HG02840 (cell line): ENCODE results near the gene TBC1D30.
A peak's percentile ranks its signal among the peaks of the same experiment; 100 is the strongest.
"Not testable (repeated sequence)": the region's sequence is repeated elsewhere in the genome, so short reads cannot be mapped to it uniquely, and the experiment has no call there.

Experiments used
- ATAC-seq: cut with Tn5 transposase; IDR thresholded peaks from one replicate; pipeline ENCODE4 v1.9.1; 2021; ENCODE audit warnings: mild to moderate bottlenecking, moderate library complexity, moderate number of reproducible peaks; ENCODE audit not compliant: unreplicated experiment, low FRiP score

Gene TBC1D30, protein sequence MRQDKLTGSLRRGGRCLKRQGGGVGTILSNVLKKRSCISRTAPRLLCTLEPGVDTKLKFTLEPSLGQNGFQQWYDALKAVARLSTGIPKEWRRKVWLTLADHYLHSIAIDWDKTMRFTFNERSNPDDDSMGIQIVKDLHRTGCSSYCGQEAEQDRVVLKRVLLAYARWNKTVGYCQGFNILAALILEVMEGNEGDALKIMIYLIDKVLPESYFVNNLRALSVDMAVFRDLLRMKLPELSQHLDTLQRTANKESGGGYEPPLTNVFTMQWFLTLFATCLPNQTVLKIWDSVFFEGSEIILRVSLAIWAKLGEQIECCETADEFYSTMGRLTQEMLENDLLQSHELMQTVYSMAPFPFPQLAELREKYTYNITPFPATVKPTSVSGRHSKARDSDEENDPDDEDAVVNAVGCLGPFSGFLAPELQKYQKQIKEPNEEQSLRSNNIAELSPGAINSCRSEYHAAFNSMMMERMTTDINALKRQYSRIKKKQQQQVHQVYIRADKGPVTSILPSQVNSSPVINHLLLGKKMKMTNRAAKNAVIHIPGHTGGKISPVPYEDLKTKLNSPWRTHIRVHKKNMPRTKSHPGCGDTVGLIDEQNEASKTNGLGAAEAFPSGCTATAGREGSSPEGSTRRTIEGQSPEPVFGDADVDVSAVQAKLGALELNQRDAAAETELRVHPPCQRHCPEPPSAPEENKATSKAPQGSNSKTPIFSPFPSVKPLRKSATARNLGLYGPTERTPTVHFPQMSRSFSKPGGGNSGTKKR

GRCh38 chr12:64824500-64825142, at the start of gene TBC1D30:
Gene TBC1D30, plus strand, starts transcription at chr12:64824647. Its CDS starts 233 bp downstream, at chr12:64824880.
- no peak for ATAC-seq

- not testable (repeated sequence) for ATAC-seq
Measured at GRCh38 chr12:64775147-64775736, 49.2 kb upstream of the TBC1D30 start.

DNA sequence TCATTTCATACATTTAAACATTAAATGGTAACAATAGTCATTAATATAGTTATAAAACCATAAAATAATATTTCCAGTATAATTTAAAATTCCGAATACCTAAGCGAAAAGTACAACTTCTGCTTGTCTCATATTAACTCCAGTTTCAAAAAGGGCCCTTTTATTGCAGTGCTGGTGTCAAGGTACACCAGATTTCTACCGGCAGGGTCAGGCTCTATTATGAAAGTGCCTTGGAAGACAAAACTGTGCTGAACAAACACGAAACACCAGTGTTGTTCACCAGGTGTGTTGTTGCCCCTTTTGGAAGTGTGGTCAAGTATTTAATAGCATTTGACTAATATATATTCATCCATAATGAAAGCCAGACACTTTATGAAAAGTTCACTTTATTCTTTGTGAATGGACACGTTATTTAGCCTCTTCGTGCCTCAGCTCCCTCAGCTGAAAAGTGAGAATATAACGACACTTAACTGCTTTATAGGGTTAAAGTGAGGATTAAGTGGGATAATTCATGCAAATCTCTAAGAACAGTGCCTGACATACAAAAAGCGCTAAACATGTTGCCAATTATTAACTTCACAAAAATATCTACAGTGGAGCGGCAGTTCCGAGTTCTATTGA, 45.0 kb upstream of the TBC1D30 start:
- no peak for ATAC-seq

GRCh38 chr12:64780132-64780530, 44.3 kb upstream of the TBC1D30 start:
- ATAC-seq, result no peak

- ATAC-seq, result no peak
Measured at GRCh38 chr12:64780531-64781279, 43.7 kb upstream of the TBC1D30 start.

DNA sequence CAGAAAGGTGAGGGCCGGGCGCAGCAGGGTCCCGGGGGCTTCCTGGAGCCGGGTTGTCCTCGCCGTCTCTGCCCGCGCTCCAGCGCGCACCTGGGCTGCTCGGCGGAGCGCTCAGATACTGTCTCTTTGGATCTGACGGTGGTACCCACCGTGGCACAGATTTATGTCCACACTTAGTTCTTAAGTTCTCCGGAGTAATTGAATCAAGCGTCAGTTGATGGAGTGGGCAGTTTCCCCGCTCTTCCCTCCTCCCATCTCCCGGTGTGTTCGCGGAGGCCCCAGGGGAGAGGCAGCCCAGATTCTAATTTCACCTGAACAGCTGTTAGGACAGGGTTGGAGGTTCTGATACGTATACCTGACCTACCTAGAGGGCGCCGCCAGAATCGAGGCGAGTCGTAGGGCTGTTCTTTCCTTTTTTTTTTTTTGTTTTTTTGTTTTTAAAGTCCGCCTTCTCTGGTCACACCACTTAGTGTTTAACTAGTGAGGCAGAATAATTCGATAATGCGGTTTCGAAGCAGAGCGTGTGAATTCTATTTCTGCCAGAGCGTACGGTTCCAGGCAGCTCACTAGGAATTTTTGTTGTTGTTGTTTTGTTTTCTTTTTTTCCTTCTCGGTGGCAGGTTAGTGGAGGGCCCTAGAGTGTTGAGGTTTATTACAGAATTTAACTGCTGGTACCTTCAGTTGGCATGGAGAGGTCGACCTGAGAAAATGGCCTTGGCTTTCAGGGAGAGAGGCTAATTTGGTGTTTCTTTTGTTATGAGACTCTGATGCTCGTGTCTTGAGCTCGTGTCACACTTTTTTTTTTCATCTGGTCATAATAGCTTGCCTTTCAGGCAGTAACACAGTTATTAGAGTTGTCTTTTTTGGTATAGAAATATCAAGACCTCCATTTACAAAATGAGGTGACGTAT, 42.9 kb upstream of the TBC1D30 start:
- ATAC-seq, result no peak

DNA sequence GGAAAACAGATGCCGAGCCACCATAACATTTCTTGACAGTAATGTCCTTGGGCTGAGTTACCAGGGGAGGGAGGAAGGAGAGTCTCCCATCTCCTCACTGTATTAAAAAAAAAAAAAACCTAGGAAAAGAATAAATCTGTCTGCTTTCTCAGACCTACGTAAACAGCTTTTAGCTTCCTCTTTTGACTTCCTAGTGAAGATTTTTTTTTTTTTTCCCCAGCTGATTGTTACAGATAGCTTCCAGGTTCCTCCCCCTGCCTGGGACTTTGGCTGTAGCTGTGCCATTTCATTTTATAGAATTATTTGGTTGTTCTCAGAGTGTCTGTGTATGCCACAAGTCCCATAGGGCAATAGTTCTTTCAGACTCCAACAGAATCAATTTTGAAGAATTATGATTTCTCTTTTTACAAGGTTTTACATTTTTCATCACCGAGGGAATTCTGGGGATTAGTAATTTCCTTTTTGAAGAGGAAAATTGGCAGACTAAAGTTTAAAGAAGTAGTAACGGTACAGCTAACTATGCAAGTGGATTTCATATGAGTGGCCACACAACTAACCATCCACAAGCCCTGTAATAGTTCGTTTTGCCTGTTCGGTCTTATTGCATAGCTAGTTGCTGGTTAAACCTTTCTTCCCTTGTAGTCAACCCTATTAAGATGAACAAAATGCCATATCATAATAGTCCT, 42.1 kb upstream of the TBC1D30 start:
- ATAC-seq, result no peak

DNA sequence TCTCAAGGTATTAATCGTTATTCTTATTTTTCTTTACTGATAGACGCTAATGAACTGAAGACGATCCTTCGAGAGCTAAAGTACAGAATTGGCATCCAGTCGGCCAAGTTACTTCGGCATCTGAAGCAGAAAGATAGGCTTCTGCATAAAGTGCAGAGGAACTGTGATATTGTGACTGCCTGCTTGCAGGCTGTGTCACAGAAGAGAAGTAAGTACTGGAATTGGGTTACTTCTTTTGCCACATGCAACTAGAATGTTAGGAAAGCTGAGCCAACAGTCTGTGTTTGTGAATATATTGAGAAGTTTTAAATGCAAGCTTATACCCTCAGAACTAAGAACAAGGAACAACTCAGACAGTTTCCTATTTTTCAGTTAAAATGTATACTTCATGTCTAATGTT, 38.6 kb upstream of the TBC1D30 start:
- ATAC-seq, result no peak

GRCh38 chr12:64790166-64790565, 34.3 kb upstream of the TBC1D30 start:
- ATAC-seq, result no peak

DNA sequence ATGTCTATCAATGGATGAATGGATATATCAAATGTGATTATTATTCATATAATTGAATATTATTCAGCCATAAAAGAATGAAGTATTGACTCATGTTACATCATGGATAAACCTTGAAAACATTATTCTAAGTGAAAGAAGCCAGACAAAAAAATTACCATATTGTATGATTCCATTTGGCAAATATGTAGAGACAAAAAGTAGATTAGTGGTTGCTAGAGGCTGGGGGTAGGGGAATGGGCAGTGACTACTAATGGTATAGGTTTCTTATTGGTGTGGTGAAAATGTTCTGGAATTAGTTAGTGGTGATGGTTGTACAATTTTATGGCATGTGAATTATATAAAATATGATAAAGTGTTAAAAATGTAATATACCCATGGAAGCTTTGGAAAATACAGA, 33.4 kb upstream of the TBC1D30 start:
- no peak for ATAC-seq

DNA sequence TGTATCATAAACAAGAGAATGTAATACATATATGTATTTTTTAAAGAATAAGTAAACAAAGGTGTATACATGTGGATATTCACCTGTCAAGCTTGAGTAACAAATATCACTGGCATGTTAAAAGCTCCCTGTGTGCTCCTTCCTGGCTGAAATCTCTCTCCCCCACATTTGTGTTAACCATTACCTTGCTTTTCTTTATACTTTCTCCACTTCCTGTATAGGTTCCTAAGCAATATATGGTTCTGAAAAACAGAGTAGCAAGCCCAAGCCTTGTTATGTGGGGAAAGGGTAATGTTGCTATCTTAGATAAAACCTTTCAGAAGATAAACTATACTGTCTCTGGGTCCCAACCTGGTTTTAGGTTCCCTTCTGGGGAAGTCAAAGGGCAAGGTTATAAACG, 32.3 kb upstream of the TBC1D30 start:
- no peak for ATAC-seq

- no peak for ATAC-seq
Measured at GRCh38 chr12:64793610-64794009, 30.8 kb upstream of the TBC1D30 start.

- ATAC-seq, result no peak
Measured at GRCh38 chr12:64794305-64794704, 30.1 kb upstream of the TBC1D30 start.

GRCh38 chr12:64796205-64796845, 28.1 kb upstream of the TBC1D30 start:
- ATAC-seq, result peak; percentile 65

DNA sequence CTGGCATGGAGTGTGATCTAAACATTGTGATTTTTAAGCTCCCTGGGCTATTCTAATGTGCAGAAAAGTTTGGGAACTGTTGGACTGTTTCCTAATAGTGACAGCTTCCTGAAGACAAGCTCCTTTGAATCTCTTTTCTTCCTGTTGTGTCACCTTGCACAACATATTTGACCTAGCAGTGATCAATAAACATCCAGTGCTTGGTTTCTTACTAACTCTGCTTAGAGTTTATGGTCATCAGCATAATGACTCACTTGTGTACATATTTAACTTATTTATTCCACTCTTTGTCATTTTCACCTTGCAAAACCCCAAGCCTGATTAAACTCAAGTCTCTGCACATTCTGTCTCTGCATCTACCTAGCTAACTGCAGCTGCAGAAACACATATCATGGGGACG, 27.3 kb upstream of the TBC1D30 start:
- no peak for ATAC-seq

DNA sequence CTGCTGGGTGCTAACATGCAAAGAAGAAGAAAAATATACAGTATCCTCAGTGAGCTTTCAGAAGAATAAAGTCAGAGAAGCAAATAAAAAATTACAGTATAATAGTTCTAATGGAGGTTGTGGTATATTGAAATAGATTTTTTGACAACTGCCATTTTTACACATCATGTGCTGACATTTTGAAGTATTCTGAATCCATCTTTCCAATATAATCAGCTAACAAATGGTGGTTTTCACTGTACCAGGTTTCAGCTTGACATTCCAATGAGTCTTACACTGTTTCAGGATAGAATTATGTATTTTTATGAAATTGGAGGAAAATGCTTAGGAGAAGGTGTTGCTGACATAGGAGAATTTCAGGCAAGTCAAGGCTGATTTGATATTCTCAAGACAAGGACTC, 26.3 kb upstream of the TBC1D30 start:
- ATAC-seq, result no peak

- no peak for ATAC-seq
Measured at GRCh38 chr12:64800640-64801039, 23.8 kb upstream of the TBC1D30 start.

DNA sequence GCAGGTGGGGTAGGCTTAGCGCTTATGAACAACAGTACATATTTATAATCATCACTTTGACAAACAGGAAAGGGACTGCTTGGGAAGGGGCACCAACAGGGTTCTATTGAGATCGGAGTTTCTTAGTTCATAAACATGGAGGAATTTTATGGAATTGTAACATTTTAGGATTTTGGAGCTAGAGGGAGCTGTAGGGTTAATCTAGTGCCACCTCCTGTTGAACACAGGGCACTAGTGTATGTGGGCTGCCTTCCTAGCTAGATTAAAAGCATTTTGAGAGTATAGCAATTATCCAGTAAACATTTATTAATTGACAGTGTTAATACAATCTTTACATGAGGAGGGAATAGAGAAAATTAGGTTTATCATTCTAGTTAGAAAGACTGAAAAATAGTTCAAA, 23.1 kb upstream of the TBC1D30 start:
- no peak for ATAC-seq
